Neural crest cell (in vitro differentiated cells): ENCODE results near the gene RPF1. TPM values are rescaled to one million over a fixed set of nuclear protein-coding genes. Genes with fewer than 3 reads are reported as not detected.
"Not testable (repeated sequence)": the region's sequence is repeated elsewhere in the genome, so short reads cannot be mapped to it uniquely, and the experiment has no call there.

Source experiments
- DNase-seq: peaks from one replicate; pipeline ENCODE4 v3.0.0; 2021; ENCODE audit warnings: low read depth, mixed read lengths, low spot score
- H3K27ac Mint-ChIP-seq: one replicate; pipeline ENCODE4 v1.8.0; 2021; ENCODE audit warnings: mild to moderate bottlenecking, mixed read lengths; ENCODE audit not compliant: unreplicated experiment
- H3K27me3 Mint-ChIP-seq: 2 replicates; pipeline ENCODE4 v1.8.0; 2021; ENCODE audit warnings: low read depth, mild to moderate bottlenecking, mixed read lengths
- H3K36me3 Mint-ChIP-seq: 2 replicates; pipeline ENCODE4 v1.8.0; 2021; ENCODE audit warnings: low read depth, mild to moderate bottlenecking, mixed read lengths
- H3K4me1 Mint-ChIP-seq: 2 replicates; pipeline ENCODE4 v1.8.0; 2021; ENCODE audit warnings: mixed read lengths
- H3K4me3 Mint-ChIP-seq: one replicate; pipeline ENCODE4 v1.8.0; 2021; ENCODE audit warnings: mild to moderate bottlenecking, mixed read lengths
- H3K9me3 Mint-ChIP-seq: 2 replicates; pipeline ENCODE4 v1.8.0; 2021; ENCODE audit warnings: mixed read lengths
- CTCF ChIP-seq: fragments of 200-600 bp; sonication (generic); conservative IDR thresholded peaks from 2 replicates; pipeline ENCODE4 v1.5.0; 2021; ENCODE audit warnings: antibody characterized with exemption, mild to moderate bottlenecking
- total RNA-seq: library from RNA; stranded (reverse); gene quantifications from 2 replicates; pipeline ENCODE4 v1.2.1, GENCODE V29; 2021

RPF1 gene
- total RNA-seq, 1 donor from 2014 or later: 35.4 TPM

GRCh38 chr1:84434801-84435549 is 44.1 kb upstream of the RPF1 start:
- TF ChIP-seq CTCF: no peak
- peaks cover 10% of the 10 kb centered on the region for H3K4me1 Mint-ChIP-seq
- no peak for DNase-seq
- H3K27ac Mint-ChIP-seq: no peak overlapping the region
- no peaks in the 10 kb centered on the region for H3K27me3 Mint-ChIP-seq
- peaks cover 5% of the 10 kb centered on the region for H3K9me3 Mint-ChIP-seq
- H3K36me3 Mint-ChIP-seq: no peaks in the 10 kb centered on the region
- no peak overlapping the region for H3K4me3 Mint-ChIP-seq

- Mint-ChIP-seq H3K36me3 (no peaks in the 10 kb centered on the region), H3K4me1 (peaks cover 10% of the 10 kb centered on the region), H3K4me3 (no peak overlapping the region), H3K9me3 (no peaks in the 10 kb centered on the region), H3K27ac (no peak overlapping the region), H3K27me3 (no peaks in the 10 kb centered on the region)
- no peak for TF ChIP-seq CTCF
- DNase-seq: no peak
Observed at GRCh38 chr1:84436876-84437655, 42.0 kb upstream of the RPF1 start.

GRCh38 chr1:84442256-84442655 is 36.8 kb upstream of the RPF1 start:
- TF ChIP-seq CTCF: peak; percentile 63
- Mint-ChIP-seq H3K4me1 (no peaks in the 10 kb centered on the region), H3K9me3 (peaks cover 12% of the 10 kb centered on the region), H3K27ac (no peak overlapping the region), H3K27me3 (no peaks in the 10 kb centered on the region), H3K36me3 (peaks cover 5% of the 10 kb centered on the region), H3K4me3 (no peak overlapping the region)
- no peak for DNase-seq

- H3K9me3 Mint-ChIP-seq: peaks cover 12% of the 10 kb centered on the region
- not testable (repeated sequence) for H3K4me3 Mint-ChIP-seq, H3K36me3 Mint-ChIP-seq, H3K4me1 Mint-ChIP-seq, DNase-seq, H3K27me3 Mint-ChIP-seq
- H3K27ac Mint-ChIP-seq: peak overlapping the region; percentile 30
Observed at GRCh38 chr1:84442747-84443646, 36.1 kb upstream of the RPF1 start.

- not testable (repeated sequence) for H3K27me3 Mint-ChIP-seq, DNase-seq, H3K27ac Mint-ChIP-seq, H3K4me3 Mint-ChIP-seq, H3K4me1 Mint-ChIP-seq, H3K36me3 Mint-ChIP-seq
- peaks cover 15% of the 10 kb centered on the region for H3K9me3 Mint-ChIP-seq
Observed at GRCh38 chr1:84448704-84449103, 30.4 kb upstream of the RPF1 start.

GRCh38 chr1:84450910-84451309 is 28.2 kb upstream of the RPF1 start:
- no peak overlapping the region for H3K27ac Mint-ChIP-seq
- DNase-seq: no peak
- peaks cover 4% of the 10 kb centered on the region for H3K36me3 Mint-ChIP-seq
- TF ChIP-seq CTCF: no peak
- no peaks in the 10 kb centered on the region for H3K4me1 Mint-ChIP-seq
- peaks cover 10% of the 10 kb centered on the region for H3K9me3 Mint-ChIP-seq
- no peak overlapping the region for H3K4me3 Mint-ChIP-seq
- H3K27me3 Mint-ChIP-seq: peaks cover 10% of the 10 kb centered on the region
